Stimulated activated CD8-positive, alpha-beta memory T cell treated with anti-CD3 and anti-CD28 coated beads, Interleukin-2, amount 100 ng/mL, for 48 hours (primary cell): Measurements from ENCODE around the gene CDC25B.

ENCODE experiments used
- DNase-seq, 2 donors: peaks; one replicate each; pipeline ENCODE4 v3.0.0-alpha.2; 2020; ENCODE audit warnings: low read depth in 2 of 2

CDC25B gene

DNA sequence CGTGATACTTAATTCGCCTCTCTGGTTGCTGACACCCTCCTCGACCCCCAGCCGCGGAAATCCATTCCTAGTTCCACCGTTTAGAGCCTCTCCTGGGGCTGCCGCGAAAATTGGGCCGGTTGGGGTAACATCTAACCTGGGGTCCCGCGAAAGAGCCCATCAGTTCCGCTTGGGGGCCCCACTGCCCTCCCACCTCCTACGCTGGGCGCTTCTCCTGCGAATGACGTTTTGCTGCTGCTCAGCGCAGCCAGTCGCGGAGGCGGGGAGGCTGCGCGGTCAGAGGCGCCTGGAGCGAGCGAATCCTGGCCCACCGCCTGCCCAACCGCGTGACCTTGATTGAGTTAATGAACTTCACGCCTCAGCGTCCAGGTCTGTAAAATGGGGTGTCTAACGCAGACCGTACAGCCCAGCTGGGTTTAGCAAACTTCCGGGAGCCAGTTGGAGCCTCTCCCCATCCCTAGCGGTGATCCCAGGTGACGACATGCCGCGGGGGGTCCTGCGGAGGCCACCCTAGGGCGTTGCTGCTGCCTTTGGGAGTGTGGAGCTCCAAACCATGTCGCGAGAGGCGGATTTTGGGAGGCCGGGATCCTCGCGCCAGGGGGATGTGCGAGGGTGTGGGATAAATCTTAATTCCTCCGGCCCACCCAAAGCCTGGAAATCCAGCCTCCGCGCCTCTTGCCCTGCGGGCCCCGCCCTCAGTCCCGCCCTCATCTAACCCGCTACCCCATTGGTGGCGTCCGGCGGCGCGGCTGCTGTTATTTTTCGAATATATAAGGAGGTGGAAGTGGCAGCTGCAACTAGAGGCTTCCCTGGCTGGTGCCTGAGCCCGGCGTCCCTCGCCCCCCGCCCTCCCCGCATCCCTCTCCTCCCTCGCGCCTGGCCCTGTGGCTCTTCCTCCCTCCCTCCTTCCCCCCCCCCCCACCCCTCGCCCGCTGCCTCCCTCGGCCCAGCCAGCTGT is at the start of gene CDC25B:
TSS of gene CDC25B (plus strand) at position 800 of the 958 bp plus-strand sequence. CDS start 222 bp downstream, outside the sequence.
- DNase-seq, result peak; percentile 84 to 89

DNA sequence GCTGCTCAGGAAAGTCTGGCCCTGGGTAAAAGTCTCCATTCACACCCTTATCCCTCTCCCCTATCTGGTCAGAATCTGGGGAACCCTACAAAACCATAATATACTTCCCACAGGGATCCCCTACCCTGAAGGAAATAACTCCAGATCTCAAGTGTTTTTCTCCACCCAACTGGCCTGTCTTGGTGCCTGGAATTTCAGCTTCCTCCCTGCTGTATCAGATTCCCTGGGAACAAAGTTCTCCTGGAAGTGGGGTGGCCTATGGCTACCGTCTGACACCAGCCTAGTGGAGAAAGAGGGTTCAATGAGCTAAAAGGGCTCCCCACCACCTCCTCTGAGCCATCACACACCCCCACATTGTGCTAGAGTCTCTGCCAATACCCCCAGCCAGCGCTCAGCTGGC is 48.6 kb upstream of the CDC25B start:
- DNase-seq, result no peak

DNA sequence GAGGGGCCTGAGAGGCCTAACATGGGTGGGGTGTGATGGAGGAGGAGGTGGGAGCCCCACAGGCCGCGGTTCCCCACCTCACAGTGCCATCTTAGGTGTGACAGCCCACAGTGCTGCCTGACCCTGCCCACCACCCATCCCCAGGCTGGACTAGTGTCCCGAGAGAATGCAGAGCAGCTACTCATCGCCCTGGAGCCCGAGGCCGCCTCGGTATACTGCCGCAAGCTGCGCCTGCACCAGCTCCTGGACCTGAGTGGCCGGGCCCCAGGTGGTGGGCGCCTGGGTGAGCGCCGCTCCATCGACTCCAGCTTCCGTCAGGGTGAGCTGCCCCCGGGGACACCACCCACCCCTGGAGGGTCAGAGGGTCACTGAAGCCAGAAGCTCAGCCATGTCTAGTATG is 48.0 kb upstream of the CDC25B start:
- no peak for DNase-seq

DNA sequence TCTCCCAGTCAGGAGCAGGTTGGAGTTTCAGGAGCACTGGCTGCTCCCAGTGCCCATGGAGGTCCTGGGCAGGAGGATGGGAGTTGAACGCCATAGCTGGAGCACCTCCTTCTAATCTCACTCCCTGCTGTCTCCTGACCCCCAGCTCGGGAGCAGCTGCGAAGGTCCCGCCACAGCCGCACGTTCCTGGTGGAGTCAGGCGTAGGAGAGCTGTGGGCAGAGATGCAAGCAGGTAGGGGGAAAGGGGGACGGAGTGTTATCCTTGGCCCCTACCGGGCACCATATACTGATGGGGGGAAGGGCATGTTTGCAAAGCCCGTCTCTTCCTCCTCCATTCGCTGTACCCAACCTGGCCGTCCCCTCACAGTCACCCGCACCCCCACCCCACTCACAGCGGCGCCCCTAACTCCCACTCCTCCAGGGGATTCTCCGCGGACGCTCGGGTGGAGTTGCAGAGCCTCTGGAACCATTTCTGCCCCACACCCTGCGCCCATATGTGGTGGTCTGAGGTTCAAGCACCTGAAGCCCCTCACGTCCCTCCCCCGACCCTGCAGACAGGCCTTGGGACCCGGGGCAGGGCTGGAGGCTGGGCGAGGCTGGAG is 46.9 kb upstream of the CDC25B start:
- no peak for DNase-seq

DNA sequence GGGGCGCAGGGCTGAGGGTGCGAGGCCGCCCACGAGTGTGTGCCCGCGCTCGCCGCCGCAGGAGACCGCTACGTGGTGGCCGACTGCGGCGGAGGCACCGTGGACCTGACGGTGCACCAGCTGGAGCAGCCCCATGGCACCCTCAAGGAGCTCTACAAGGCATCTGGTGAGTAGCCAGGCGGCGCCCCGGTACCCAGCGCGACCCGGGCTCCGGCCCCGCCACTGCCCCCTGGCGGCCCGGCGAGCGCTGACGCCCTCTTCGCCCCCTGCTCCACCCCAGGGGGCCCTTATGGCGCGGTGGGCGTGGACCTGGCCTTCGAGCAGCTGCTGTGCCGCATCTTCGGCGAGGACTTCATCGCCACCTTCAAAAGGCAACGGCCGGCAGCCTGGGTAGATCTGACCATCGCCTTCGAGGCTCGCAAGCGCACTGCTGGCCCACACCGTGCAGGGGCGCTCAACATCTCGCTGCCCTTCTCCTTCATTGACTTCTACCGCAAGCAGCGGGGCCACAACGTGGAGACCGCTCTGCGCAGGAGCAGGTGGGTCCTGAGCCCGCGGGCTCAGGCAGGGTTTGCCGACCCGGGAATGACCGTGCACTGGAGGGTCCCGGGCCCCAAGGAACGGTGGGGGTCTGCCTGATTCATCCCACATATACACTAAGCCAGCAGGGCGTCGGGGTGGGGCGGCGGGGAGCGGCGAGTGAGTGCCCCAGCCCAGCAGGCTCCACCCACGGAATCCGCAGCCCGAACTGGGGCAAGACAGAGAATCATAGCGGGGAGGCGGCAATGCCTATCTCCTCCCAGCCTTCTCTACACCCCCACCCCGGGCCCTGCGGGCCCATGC is 46.2 kb upstream of the CDC25B start:
- DNase-seq, result peak; percentile 23 to 25

DNA sequence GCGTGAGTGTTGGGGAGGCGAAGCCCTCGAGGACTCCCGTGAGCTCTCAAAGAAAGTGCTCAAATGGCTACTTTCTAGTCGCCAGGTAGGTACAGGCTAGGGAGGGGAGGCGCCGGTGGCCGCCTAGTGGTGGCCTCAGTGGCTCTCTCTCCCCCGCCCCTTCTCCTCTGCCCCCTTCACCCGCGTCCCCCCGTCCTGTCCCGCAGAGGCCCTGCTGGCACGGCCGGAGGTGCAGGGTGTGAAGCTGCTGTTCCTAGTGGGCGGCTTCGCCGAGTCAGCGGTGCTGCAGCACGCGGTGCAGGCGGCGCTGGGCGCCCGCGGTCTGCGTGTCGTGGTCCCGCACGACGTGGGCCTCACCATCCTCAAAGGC is 44.8 kb upstream of the CDC25B start:
- DNase-seq, result no peak

DNA sequence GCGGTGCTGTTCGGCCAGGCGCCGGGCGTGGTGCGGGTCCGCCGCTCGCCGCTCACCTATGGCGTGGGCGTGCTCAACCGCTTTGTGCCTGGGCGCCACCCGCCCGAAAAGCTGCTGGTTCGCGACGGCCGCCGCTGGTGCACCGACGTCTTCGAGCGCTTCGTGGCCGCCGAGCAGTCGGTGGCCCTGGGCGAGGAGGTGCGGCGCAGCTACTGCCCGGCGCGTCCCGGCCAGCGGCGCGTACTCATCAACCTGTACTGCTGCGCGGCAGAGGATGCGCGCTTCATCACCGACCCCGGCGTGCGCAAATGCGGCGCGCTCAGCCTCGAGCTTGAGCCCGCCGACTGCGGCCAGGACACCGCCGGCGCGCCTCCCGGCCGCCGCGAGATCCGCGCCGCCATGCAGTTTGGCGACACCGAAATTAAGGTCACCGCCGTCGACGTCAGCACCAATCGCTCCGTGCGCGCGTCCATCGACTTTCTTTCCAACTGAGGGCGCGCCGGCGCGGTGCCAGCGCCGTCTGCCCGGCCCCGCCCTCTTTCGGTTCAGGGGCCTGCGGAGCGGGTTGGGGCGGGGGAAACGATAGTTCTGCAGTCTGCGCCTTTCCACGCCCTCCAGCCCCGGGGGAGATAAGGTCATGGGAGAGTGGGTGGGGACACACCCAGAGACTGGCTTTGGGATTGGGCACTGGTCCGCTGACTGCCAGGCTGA is 44.3 kb upstream of the CDC25B start:
- DNase-seq, result peak; percentile 37 to 43

DNA sequence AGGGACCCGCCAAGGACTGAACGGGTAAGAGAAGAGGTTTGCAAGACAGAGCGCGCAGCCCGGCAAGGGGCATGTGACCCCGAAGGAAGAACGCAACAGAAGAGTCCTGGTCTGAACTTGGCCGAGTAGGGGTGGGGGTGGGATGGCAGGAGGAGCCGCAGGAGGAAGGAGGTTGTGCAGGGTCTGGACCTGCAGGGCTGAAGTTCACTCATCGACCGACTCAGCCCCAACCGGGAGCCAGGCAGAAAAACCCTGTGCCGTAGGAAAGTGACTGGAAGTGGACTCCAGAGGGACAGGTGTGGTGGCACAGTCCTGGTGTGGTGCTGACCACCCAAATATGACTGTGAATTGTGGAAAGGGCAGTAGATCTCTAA is 43.7 kb upstream of the CDC25B start:
- no peak for DNase-seq

DNA sequence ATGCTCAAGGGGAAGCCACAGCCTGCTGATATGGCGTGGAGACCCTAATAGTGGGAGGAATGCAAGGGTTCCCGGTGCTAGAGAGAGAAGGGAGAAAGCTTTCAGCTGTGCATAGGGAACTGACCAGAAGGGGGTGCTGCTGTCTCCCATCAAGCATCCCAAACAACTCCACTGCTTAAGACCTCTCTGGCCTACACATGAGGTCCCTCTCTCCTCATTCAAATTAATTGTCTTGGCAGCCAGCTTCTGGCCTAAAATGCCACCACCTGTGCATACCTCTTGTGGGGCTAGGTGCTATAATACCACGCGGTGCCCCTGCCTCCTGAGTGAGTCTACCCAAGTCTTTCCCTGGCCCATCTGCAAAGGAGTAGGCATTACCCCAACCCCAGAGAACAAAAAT is 43.0 kb upstream of the CDC25B start:
- peak in 1 of 2 donors; percentile 40 for DNase-seq

DNA sequence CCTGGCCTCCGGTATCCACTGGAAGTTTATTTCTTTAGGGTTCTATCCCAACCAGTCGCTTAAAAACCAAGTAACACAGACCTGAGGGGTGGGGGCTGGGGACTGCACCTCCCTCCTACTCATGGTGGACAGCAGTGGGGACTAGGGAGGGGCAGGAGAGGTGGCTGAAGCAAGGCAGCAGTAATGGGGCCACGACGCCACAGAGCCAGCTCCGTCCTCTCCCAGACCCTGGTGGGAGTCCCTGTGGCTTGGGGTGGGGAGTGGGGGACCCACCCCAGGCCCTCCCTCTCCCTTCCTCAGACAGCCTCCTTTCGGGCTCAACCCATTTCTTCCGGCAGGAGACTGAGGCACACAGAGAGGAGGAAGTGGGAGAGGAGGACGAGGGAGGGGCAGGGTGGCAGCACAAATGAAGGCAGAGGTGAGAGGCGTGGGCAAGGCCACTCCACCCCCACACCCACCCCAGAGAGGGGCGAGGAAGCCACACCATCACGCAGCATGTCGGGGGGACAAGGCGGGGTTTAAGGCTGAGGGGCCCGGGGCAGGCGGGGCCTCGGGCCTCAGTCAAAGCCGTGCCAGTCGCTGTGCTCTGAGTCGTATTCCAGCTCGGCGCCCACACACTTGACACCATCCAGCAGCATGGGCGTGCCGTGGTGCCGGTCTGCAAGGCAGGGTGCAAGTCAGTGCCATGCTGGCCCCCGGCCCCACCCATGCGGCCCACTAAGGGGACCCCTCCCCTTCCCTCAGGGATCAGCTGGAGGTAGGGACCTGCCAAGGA is 42.4 kb upstream of the CDC25B start:
- no peak for DNase-seq

DNA sequence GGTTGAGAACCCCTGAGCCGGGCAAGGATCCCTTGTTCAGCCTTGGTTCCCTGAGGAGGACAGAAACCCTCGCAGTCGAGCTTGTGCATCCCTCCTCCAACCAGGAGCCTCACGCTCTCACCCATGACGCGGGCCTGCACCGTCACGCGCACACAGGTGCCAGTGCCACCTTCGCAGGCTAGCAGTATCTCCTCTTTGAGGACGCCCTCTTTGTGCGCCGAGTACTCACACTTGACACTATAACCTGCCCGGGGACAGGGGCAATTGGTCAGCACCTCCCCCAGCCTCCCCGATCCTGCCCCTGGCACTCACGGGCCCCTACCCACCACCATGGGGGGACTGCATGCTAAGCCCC is 41.9 kb upstream of the CDC25B start:
- no peak for DNase-seq

DNA sequence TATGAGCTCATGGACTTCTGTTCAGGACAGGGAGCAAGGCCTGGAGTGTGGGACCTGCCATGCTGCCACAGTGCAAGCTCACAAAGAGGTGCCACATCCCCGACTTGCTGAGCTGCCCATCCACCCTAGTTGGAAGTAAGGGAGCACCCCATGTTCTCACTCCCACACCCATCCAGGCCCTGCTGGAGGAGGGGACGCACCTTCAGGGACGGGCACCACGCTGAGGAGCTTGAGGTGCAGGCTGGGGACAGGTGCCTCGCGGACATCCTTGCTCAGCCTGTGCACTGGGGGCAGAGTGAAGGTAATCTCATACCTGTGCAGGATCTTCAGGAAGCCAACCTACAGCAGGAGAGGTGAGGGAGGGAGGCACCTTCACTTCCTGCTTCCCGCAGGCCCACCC is 40.8 kb upstream of the CDC25B start:
- DNase-seq, result no peak

DNA sequence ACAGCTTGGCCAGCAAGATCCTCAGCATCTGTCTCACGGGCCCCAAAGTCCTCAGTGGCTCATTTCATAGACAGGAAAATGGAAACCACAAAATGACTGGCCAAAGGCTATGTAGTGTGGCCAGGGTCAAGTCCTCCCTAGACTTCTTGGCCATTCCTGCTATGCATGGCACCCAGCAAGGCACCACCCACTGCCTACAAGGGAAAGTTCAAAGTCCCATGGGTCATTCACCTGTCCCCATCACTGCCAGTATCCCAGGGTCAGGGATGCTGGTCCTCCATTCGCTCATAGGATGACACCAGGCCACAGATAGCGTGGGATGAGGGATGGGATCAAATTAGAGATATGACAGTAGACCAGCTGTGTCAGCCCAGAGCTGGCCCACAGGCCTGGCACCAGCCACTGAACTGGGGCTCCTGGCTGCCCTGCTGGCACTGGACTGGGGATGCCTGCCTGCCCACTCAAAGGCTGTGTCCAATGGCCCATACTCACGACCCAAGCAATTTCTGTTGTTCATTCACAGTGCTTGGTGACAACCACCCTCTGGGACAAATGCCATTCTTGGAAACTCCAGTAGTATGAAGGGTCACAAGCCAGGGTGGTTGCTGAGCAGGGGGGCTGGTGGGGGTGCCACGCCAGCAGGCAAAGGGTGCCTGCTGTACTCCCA is 40.2 kb upstream of the CDC25B start:
- DNase-seq, result no peak

DNA sequence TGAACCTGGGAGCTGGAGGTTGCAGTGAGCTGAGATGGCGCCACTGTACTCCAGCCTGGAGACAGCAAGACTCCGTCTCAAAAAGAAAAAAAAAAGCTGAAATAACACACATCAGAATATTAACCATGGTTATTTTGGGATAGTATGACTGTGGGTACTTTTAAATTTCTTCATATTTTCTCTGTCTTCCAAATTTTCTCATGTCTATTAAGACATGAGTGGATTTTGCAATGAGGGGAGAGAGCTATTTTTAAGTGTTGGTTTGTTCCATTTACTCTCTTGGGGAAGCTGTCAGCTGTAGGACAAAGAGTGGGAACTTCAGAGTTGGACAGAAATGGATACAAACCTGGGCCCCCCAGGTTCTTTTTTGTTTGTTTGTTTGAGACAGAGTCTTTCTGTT is 38.8 kb upstream of the CDC25B start:
- no peak for DNase-seq

DNA sequence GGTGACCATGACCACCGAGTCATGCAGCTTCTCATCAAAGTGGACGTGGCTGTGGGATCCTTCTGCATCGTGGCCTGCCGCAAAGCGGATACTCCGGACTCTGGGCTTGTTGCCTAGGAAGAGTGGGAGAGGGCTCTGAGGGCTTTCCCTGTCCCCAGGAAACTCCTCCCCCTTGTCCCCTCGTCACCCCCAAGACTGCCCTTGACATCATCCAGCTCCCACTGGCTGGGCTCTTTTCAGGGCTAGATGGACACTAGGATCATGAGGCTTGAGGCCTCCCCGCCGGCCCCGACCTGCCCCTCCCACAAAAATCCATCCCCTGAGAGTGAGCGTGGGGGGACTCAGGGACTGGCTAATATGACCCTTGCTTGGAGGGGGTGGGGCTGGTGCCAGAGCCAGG is 37.5 kb upstream of the CDC25B start:
- DNase-seq, result no peak

DNA sequence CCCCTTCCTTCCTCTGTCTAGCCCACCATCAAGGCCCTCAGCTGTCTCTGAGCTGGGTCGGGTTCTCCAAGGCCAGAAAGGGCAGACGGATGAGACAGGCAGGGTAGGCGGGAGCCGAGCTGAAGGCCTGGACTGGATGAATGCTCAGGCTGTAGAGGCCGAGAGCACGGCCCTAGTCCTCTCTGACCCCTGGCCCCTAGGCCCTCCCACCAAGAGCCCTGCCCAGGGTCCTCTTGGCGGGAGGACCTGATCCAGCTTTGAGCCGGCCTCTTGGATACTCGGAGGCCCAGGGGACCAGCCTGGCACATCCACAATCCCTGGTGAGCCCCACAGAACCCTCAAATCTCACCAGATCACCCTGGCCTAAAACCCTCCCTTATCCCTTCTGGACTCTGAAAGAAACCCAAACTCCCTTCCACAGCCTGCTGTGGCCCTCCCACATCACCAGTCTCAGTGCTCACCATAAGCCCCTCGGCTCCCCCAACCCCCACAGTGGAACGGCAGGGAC is 36.7 kb upstream of the CDC25B start:
- DNase-seq, result no peak

DNA sequence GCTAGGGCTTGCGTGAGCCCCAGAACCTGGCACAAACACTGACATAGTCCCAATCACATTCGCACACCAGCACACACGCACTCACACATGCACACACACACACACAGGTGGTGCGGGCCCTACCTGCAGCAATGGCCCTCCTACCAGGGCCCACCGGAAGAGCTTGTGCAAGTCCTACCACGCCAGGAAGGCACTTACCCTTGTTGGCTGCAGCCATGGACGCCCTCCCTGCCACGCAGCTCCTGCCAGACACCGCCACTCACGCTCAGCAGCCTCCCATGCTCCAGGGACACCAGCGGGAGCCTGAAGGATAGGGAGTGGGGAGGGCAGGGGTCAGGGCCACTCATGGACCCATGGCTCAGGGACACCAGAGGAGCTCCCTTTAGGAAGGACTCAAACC is 36.2 kb upstream of the CDC25B start:
- DNase-seq, result no peak

DNA sequence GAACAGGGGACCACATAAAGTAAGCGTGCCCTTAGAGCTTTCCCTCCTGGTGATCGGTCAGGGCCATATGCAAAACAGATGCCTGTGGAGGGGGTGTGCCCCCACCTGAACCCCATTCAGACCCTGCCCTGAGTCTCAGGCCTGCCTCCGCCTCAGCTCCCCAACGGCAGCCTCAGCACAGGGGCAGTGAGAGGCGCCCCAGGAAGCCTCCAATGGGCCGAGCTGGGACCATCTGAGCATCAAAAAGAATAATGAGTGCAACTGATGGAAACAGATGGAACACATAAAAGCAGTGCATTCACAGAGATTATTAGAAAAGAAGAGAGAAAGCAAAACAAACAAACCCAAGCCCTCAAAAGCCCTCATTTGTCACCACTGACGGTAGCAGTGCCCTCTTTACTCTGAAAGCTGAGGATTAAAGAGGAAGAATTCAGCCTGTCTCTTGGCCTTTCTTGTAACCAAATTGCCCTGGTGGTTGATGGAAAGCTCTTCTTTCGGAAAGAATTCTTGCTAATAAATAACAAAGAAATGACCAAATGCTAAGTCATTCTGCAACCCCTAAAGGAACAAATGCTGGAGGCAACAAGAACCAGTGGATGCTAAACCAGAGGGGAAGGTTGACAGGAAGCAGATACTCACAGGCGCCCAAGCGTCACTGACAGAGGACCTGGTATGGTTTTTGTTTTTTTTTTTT is 35.3 kb upstream of the CDC25B start:
- DNase-seq, result no peak

DNA sequence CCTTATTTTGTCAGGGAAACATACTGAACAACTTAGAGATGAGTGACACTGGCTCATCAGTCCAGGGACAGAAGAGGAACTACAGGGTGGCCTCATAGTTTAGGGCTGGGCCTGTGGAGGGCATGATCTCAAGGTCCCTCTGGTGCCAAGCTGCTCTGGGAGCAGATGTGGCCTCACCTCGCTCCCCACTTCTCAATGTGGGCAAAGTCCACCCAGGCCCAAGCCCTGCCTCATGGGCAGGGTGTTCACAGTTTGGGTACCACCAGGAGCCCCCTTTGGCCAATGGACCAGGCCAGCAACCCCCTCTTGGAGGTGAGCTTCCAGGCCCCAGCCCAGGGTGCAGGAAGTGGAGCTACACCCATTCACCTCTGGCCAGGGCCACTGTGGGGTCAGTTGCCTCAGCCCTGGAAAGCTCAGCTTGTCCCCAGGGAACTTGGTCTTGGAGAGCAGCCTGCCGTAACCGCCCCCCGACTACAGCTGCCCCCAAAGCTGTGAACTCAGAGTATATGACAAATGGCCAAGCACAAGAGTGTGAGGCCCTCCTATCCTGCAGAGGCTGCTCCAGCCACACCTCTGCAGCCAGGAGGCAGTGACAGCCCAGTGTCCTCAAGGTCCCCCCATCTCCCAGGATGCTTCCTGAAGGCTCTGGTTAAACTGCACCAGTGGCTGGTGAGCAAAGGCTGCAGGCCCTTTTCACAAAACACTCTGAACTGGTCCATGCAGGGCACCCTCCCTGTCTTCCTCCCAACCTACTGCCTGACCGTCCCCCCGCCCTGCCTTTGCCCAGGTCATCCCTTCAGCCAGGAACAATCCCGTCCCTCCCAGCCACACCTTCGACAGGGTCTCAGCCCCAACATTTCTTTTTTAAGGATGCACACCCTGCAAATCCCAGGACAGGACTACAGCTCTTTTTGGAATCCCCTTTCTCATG is 32.2 kb upstream of the CDC25B start:
- no peak for DNase-seq
